Pericardium fibroblast (primary cell): ENCODE measurements around the gene ALDOA. TPM values are rescaled to one million over a fixed set of nuclear protein-coding genes. Genes with fewer than 3 reads are reported as not detected.

Experiments used
- total RNA-seq: library from RNA; depleted of rRNA; stranded (reverse); fragments of >200 nt; gene quantifications from 2 replicates; pipeline ENCODE4 v1.2.3, GENCODE V29; 2015

ALDOA gene
- 1,291 and 1,757 TPM in 2 replicates for total RNA-seq

DNA sequence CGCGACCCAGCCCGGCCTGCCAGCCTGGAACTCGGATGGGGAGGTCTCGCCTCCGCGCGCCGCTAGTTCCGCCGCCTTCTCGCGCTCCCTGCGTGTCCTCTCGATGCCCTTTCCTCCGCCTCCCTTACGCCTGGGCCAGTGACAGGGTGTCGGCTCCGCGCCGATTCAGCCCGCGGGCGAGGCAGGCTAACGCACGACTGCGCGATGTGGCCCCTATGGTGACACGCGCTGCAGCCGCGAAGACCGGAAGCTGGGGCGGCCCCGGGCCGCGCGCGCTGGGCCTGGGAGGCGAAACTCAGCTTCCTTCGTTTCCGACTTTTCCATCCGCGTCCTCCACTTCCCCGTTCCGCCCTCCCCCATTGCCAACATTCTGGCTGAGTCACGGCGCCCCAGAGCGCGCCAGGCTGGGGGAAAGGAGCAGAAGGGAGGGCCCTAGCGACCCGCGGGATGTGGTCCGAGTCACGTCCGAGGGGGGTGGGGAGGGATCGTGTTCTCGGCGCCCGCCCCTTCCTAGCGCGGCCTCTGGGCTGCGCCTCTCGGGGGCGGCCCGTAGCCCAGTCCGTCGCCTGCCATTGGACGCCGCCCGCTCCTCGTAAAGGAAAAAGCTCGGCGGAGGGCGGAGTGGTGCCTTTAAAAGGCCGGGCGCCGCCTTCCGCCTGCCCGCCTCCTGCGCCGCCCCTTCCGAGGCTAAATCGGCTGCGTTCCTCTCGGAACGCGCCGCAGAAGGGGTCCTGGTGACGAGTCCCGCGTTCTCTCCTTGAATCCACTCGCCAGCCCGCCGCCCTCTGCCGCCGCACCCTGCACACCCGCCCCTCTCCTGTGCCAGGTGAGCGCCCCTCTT is at the start of gene ALDOA:
TSS of gene ALDOA (plus strand) at position 659 of the 841 bp plus-strand sequence. CDS start 1,138 bp downstream, outside the sequence.

DNA sequence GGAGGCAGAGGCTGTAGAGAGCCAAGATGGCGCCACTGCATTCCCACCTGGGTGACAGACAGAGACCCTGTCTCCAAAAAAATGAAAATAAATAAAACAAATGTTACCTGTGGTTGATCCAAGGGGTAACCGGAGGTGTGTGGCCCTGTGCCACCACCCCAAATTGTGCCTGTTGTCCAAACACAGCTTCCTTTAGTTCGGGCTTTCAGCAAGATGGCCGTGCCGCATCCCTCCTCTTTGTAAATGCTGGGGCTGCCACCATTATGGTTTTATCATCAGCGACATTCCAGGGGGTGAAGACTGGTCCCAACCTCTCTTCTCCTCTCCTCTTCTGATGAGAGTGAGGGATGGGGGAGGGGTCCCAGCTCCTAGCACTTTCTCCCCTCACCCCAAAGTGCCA is 42.7 kb upstream of the ALDOA start, which contains the start of gene C16orf92:
TSS of gene C16orf92 (plus strand) at position 312 of the 400 bp plus-strand sequence. CDS start 143 bp downstream, outside the sequence.

DNA sequence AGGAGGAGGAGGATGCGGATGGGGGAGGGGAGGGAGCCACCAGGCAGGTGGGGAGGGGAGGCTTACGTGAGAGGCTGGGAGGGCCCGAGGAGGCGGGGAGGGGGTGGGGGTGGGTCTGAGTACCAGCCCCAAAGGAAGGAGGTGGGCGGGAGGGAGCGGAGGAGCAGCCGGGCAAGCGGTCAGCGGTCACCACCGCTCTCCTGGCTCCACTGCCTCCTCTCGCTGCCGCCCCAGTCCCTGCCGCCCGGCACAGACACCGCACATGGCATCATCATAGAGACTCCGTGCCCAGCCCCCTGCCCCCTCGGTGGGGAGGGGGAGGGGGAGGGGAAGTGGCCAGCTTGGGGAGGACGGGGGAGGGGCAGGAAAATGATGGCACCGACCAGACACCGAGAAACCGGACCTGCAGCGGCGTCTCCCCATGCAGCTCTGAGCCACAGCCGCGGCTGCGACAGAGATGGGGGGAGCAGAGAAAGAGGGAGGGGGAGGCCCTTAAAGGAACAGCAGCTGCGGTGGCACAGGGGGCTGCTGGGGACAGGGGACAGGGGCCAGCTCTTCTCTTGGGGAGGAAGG is 34.6 kb upstream of the ALDOA start, which contains the start of gene TLCD3B:
TSS of gene TLCD3B (minus strand) at position 431 of the 573 bp plus-strand sequence. CDS start 744 bp downstream, outside the sequence.

DNA sequence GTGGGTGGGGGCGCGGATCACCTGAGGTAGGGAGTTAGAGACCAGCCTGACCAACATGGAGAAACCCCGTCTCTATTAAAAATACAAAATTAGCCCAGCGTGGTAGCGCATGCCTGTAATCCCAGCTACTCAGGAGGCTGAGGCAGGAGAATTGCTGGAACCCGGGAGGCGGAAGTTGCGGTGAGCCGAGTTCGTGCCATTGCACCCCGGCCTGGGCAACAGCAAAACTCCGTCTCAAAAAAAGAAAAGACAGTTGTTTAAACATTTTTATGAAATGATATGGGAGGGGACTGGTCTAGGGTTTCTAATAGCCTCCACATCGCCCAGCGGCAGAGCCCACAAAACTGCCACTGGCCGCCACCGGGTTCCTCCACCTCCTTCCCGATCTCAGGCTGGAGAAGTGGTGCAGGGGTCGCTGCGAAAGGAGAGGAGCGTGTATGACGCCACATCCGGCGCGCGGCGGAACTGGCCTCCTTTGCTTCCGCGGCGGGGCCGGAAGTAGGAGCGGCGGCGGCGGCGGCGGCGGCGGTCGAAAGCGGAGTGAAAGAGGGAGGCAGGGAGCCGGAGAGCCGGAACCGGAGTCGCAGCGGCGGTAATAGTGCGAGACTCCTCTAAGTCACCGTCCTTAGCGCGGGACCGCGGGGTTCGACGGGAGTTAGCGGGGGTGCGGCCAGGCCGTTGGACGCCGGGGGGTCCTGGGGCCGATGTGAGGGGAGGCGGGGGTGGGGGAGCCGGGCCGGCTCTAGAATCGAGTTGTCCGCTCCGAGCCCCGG is 10.1 kb downstream of the ALDOA start, which contains the start of gene PPP4C:
TSS of gene PPP4C (plus strand) at position 492 of the 773 bp plus-strand sequence. CDS start 384 bp downstream, outside the sequence.

DNA sequence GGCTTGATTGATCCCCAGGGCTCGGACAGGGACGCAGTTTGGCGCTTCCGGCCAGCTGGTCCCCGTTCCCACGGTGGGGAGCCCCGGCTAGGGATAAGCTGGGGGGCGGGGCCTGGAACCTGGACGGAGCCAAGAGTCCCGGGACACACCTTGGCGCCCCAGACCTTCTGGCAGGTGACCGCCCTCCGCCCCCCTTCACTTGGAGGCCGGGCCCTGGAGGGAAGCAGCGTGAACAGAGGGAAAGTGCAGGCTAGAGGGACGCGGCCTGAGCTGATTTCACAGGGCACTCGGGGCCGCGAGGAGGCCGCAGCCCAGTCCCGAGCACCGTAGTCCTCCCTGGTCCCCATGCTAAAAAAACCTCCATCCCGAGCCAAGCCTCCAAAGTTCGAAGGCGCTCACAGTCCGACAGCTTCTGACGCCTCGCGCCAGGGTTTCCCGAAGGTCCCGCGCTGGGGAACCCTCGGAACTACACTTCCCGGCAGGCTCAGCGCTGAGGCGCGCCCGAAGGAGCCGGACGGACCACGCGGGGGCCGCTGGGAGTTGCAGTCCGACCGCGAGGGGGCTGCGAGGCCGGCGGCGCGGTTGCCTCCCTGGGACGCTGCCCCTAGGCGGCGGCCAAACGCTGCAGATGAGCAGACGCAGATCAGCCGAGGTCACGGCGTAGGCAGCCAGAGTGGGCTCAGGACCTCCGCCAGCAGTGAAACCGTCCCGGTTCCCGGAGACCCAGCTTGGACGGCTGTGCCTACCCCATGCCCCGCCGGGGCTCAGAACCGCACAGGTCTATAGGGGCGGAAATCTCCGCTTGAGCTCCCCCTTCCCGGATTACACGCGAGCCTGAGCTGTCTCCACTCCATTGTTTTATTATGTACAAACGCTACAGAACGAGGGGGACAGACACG is 26.2 kb downstream of the ALDOA start, which contains the start of gene TBX6:
TSS of gene TBX6 (minus strand) at position 451 of the 899 bp plus-strand sequence. CDS start 731 bp downstream, outside the sequence.

DNA sequence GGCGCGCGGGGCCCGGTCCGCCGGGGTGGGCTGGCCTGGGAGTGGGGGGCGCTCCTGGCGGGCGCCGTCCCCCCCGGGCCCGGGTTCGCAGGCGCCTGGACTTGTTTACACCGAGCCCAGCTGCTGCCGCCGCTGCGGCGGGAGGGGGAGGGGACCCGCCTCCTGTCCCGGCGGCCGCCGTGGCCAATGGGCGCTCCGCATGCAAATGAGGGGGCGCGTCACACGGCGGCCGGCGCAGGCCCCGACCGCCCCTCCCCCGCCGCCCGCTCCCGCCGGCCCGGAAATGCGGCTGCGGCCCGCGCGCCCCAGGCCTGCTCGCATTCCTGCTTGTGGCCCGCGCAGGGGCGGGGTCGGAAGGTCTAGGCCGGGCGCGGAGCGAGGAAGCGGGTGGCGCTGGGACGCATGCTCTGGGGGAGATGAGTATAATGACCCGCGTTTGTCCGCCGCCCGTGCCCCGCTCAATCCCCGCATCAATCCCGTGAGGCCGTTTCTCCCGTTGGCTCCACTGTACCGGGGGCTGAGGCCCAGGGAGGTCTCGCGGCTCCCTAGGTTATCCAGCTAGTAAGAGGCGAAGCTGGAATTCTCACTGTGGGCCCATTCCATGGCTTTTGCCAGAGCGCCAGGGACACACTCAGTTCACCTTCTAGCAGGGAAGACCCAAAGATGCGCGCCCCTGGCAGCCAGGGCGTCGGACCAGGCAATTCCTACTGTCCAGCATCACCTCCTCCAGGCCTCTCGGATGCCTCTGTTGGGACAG is 30.7 kb downstream of the ALDOA start, which contains the start of gene YPEL3:
TSS of gene YPEL3 (minus strand) at position 109 of the 757 bp plus-strand sequence. CDS start 731 bp downstream, outside the sequence.

DNA sequence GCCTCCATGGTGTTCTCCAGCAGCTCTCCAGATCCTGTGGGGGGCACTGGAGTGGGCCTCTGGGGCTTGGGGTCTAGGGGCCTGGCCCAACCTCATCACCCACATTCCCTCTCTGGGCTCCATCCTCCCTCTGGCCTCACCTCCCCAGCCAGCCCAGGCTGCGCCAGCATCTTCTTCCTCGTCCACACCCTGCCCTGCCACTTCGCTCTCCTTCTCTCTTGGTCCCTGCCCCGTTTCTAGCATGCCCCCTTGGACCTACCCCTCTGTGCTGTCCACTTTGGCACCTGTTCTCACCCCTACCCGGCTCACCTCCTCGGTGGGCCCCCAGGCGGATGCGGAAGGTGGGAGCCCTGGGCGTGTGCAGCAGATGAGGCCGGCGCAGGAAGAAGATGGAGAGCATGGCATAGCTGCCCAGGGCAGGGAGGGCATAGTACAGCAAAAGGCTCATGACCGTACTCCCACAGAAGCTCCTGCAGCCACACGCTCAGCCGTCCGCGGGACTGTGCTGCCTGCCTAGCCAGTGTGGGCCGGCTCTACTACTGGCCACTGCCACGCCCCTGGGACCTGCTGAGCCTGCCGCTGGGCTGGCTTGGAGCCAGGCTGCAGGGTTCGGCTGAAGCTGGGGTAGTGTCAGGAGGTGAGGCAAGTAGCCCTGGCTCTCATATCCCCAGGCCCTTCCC is 47.6 kb downstream of the ALDOA start, which contains the start of gene GDPD3:
TSS of gene GDPD3 (minus strand) at position 507 of the 680 bp plus-strand sequence. CDS start at position 448, 59 bp downstream.

Other genes starting within 250 kb of the ALDOA start
- gene PAGR1, start 249.6 kb upstream of the ALDOA start, total RNA-seq = 19.0 and 28.3 TPM in 2 replicates
- 179 and 195 TPM in 2 replicates for gene MVP, start 245.3 kb upstream of the ALDOA start, total RNA-seq
- gene CDIPT, start 202.5 kb upstream of the ALDOA start, total RNA-seq = 107 and 108 TPM in 2 replicates
- 26.8 and 30.0 TPM in 2 replicates for gene SEZ6L2, start 166.2 kb upstream of the ALDOA start, total RNA-seq
- 11.7 and 20.4 TPM in 2 replicates for gene ASPHD1, start 165.3 kb upstream of the ALDOA start, total RNA-seq
- 6.2 and 10.0 TPM in 2 replicates for gene KCTD13, start 139.5 kb upstream of the ALDOA start, total RNA-seq
- 92.3 and 112 TPM in 2 replicates for gene TMEM219, start 103.7 kb upstream of the ALDOA start, total RNA-seq
- gene TAOK2, start 91.9 kb upstream of the ALDOA start, total RNA-seq = 31.2 and 44.5 TPM in 2 replicates
- gene HIRIP3, start 70.1 kb upstream of the ALDOA start, total RNA-seq = 7.6 and 8.3 TPM in 2 replicates
- gene INO80E, start 69.5 kb upstream of the ALDOA start, total RNA-seq = 28.7 and 33.6 TPM in 2 replicates
- 0.60 TPM in 1 of 2 replicates, not detected in the other for gene DOC2A, start 54.7 kb upstream of the ALDOA start, total RNA-seq
- gene C16orf92, start 42.6 kb upstream of the ALDOA start, total RNA-seq = not detected in 2 replicates
- gene TLCD3B, start 34.5 kb upstream of the ALDOA start, total RNA-seq = not detected in 2 replicates
- 63.2 and 79.7 TPM in 2 replicates for gene PPP4C, start 10.2 kb downstream of the ALDOA start, total RNA-seq
- under 0.01 TPM in 1 of 2 replicates, not detected in the other for gene TBX6, start 26.2 kb downstream of the ALDOA start, total RNA-seq
- 50.2 and 89.3 TPM in 2 replicates for gene YPEL3, start 30.5 kb downstream of the ALDOA start, total RNA-seq
- 0.47 and 1.2 TPM in 2 replicates for gene GDPD3, start 47.8 kb downstream of the ALDOA start, total RNA-seq
- 63.0 and 70.9 TPM in 2 replicates for gene MAPK3, start 57.5 kb downstream of the ALDOA start, total RNA-seq
- 0.43 and 4.2 TPM in 2 replicates for gene CORO1A, start 117.8 kb downstream of the ALDOA start, total RNA-seq
- 28.4 and 117 TPM in 2 replicates for gene BOLA2B, start 127.9 kb downstream of the ALDOA start, total RNA-seq
- gene SLX1A, start 128.1 kb downstream of the ALDOA start, total RNA-seq = 24.3 and 26.1 TPM in 2 replicates
- gene SULT1A3, start 133.5 kb downstream of the ALDOA start, total RNA-seq = 2.6 and 7.0 TPM in 2 replicates
- gene NPIPB13, start 182.7 kb downstream of the ALDOA start, total RNA-seq = 0.26 and 1.9 TPM in 2 replicates